ENCODE measurements around the gene ARHGEF19. TPM values are rescaled to one million over a fixed set of nuclear protein-coding genes. Genes with fewer than 3 reads are reported as not detected.

The ARHGEF19 gene
- total RNA-seq, 4 donors from 2014 or later, result 11.9 to 32.3 (median 17.5) TPM

DNA sequence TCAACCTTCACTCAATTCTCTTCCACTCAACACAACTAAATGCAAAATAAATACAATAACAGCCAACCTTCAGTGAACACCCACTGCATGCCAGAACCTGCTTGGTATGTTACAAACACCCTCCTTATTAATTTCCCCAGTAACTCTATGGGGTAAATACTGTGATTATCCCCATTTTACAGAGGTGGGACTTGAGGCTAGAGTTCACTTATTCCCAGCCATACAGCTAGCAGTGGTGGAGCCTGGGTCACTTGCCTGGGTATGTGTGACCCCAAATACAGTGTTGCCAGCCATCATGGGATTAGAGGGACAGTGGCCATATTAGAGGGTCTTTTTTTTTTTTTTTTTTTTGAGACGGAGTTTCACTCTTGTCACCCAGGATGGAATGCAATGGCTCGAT is 22.9 kb upstream of the ARHGEF19 start:
- Histone ChIP-seq H3K27me3 (no peaks in the 10 kb centered on the region), H3K36me3 (no peaks in the 10 kb centered on the region), H3K4me3 (replicated peaks in 1 of 3) (no peak overlapping the region), H3K4me1 (peaks cover 7 to 24% of the 10 kb centered on the region in 2 donors), H3K27ac (no peak overlapping the region), H3K9me3 (no peaks in the 10 kb centered on the region)
- DNase-seq, result no peak
- TF ChIP-seq POLR2A (IDR thresholded peaks at IDR 0.05), result no peak
- TF ChIP-seq, protein P1, sequence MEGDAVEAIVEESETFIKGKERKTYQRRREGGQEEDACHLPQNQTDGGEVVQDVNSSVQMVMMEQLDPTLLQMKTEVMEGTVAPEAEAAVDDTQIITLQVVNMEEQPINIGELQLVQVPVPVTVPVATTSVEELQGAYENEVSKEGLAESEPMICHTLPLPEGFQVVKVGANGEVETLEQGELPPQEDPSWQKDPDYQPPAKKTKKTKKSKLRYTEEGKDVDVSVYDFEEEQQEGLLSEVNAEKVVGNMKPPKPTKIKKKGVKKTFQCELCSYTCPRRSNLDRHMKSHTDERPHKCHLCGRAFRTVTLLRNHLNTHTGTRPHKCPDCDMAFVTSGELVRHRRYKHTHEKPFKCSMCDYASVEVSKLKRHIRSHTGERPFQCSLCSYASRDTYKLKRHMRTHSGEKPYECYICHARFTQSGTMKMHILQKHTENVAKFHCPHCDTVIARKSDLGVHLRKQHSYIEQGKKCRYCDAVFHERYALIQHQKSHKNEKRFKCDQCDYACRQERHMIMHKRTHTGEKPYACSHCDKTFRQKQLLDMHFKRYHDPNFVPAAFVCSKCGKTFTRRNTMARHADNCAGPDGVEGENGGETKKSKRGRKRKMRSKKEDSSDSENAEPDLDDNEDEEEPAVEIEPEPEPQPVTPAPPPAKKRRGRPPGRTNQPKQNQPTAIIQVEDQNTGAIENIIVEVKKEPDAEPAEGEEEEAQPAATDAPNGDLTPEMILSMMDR (IDR thresholded peaks at IDR 0.05), result no peak
- intact Hi-C loops (cut with DNase I), result loop anchor here (5.0 kb wide), 1 partner anchor 33 kb away; no protein-coding TSS in a partner anchor
- WGBS, 2 donors, result 92 to 93% methylated on average over 2 of the region's 2 CpGs

DNA sequence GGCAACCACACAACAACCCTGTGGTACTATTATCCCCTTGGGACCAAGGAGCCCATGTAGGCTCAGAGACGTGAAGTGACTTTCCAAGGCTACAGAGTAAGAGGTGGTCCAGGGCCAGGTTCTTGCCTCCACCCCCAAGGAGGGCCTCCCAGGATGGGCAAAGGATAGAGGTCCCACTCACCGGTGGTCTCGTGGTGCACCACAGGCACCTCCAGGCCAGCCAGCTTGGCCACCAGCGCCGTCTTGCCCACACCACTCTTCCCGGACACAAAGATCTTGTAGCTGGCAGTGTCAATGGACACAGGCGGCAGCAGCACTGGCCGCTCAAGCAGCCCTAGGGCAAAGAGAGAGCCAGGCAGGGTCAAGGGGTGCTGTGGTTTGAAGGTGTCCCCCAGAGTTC is 21.0 kb upstream of the ARHGEF19 start:
- Histone ChIP-seq H3K4me3 (replicated peaks in 1 of 3) (no peak overlapping the region), H3K36me3 (no peaks in the 10 kb centered on the region), H3K9me3 (no peaks in the 10 kb centered on the region), H3K27ac (no peak overlapping the region), H3K4me1 (peaks cover 7 to 25% of the 10 kb centered on the region in 2 donors), H3K27me3 (no peaks in the 10 kb centered on the region)
- no peak for TF ChIP-seq POLR2A (IDR thresholded peaks at IDR 0.05)
- TF ChIP-seq, protein P1 (IDR thresholded peaks at IDR 0.05), result no peak
- DNase-seq, result no peak
- intact Hi-C loops (cut with DNase I), result no loop called here
- 98% methylated on average over 8 of the region's 8 CpGs for WGBS, 2 donors

DNA sequence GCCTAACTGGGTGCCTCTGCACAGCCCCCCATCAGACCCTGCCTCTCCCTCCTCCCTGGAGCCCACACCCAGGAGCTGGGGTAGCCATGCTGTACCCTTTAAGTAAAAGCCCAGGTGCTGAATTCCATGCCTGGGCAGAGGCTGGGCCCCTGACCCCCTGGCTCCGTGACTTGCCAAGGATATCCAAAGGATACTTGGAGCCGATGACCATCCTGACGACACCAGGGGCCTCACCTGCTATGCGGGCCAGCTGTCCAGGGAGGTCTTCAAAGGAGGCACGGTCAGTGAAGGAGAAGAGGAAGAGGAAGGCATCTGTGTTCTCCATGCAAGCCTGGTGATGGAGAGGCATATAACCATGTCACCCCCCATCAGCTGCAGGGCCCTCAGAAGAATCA is 19.9 kb upstream of the ARHGEF19 start:
- intact Hi-C loops (cut with DNase I), result no loop called here
- 94% methylated on average over 5 of the region's 5 CpGs for WGBS, 2 donors
- Histone ChIP-seq H3K27me3 (no peaks in the 10 kb centered on the region), H3K9me3 (no peaks in the 10 kb centered on the region), H3K4me1 (peaks cover 11 to 27% of the 10 kb centered on the region in 2 donors), H3K27ac (no peak overlapping the region), H3K4me3 (replicated peaks in 1 of 3) (no peak overlapping the region), H3K36me3 (no peaks in the 10 kb centered on the region)
- DNase-seq, result no peak
- no peak for TF ChIP-seq POLR2A (IDR thresholded peaks at IDR 0.05)
- TF ChIP-seq, protein P1 (IDR thresholded peaks at IDR 0.05), result no peak

DNA sequence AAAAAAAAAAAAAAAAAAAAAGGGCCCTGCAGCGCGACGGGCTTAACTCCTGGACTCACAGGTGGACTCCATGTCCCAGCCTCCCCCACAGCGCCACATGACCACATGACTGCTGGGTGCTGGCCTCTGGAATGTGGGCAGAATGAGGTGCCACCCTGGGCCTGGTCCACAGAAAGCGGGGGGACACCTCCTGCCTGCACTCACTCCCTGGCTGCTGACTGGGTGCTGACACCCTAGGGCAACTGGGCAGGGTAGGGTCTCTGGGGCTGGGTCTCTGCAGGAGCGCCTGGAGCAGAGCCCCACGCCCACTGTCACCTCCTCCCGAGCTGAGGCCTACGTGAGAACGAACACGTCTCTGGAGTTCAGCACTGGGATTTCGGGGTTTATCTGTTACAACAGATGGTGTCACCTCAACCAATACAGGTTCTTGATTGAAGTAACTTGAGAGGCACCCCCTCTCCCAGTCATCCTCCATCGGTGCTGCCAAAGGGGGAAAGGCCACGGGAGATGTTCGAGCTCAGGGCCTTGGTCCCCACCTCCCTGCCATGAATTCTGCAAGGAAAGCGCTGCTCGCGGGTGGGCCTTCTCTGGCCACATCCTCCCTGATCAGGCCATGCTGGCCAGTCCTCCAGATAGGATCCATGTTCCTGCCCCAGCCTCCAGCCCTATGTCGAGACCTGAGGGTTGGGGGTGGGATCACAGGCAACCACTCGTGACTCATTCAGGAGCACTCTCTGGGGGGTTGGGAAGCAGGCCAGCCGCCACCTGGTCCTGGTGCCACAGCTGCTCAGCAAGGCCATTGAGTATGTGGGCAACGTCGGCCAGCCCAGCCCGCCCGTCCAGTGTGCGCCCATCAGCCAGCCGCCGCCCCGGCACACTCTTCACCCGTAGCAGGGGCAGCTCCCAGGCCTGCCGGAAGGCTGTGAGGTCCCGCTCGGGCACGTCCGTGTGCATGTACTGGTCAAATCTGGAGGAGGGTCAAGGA is 19.2 kb upstream of the ARHGEF19 start:
- Histone ChIP-seq H3K27me3 (no peaks in the 10 kb centered on the region), H3K4me3 (replicated peaks in 1 of 3) (no peak overlapping the region), H3K36me3 (no peaks in the 10 kb centered on the region), H3K9me3 (no peaks in the 10 kb centered on the region), H3K27ac (no peak overlapping the region), H3K4me1 (peaks cover 16 to 24% of the 10 kb centered on the region in 2 donors)
- no peak for DNase-seq
- TF ChIP-seq POLR2A (IDR thresholded peaks at IDR 0.05), result no peak
- TF ChIP-seq, protein P1 (IDR thresholded peaks at IDR 0.05), result no peak
- intact Hi-C loops (cut with DNase I), result no loop called here
- WGBS, 2 donors, result 92 to 93% methylated on average over 15 to 27 of the region's 35 CpGs

DNA sequence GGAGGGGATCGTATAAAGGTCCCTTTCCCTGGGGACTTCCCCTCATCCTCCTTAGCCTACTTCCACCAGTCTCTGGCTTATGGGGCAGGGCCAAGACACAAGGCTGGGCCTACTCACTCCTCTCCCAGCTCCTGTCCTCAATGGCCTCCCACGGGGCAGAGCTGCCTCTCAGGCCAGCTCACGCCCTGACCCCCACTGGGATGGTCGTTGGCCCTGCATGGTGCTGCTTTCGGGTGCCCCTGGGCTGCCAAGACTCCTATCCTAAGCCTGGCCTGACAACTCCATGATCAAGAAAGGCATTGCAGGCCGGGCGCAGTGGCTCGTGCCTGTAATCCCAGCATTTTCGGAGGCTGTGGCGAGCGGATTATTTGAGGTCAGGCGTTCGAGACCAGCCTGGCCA is 18.3 kb upstream of the ARHGEF19 start:
- Histone ChIP-seq H3K4me1 (peaks cover 10 to 21% of the 10 kb centered on the region in 2 donors), H3K27ac (no peak overlapping the region), H3K36me3 (no peaks in the 10 kb centered on the region), H3K27me3 (no peaks in the 10 kb centered on the region), H3K4me3 (replicated peaks in 1 of 3) (no peak overlapping the region), H3K9me3 (no peaks in the 10 kb centered on the region)
- no peak for DNase-seq
- intact Hi-C loops (cut with DNase I), result no loop called here
- 85 to 89% methylated on average over 8 to 12 of the region's 13 CpGs for WGBS, 2 donors
- TF ChIP-seq, protein P1 (IDR thresholded peaks at IDR 0.05), result no peak
- no peak for TF ChIP-seq POLR2A (IDR thresholded peaks at IDR 0.05)

Measured in thyroid gland (tissue), 4 donors.